ENCODE data around the gene PLEKHA1.

DNA sequence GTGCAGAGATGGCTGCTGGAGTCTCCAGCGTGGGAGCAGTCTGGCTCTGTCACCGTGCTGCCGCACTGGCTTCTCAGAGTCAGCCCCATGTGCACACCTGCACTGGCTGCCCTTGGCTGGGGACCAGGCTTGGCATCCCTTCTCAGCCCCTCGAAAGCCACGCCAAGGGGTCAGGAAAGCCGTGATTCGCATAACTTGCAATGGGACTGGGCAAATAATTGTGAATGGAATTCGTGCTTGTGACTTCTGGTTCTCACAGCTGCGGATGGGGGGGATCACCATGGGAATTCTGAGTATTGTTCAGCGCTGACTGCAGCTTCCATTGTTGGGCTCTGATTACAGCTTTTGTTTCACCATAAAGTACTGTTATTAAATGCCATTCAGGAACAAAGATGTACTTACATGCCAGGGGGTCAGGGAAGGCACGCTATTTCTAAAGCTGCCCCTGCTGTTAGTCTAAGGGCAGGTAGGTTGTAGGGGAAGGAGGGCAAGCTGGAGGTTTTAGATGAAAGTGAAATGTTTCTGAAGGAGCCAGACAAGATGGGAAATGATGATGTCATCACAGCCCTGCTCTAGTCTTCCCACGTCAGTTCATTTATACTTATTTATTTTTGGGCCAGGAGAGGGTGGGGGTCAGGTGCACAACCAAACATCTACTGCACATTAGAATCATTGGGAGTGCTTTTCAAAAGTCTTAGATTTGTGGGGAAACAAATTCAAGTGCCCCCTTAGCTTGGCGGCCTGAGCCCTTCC, 5.8 kb upstream of the PLEKHA1 start:
- no peak for TF ChIP-seq SUZ12 (IDR thresholded peaks at IDR 0.05)
- no peak for TF ChIP-seq FOXM1 (IDR thresholded peaks at IDR 0.05; ENCODE audit: borderline replicate concordance)
- no peak for TF ChIP-seq FOXA1 (IDR thresholded peaks at IDR 0.05)
- TF ChIP-seq ZNF384 (IDR thresholded peaks at IDR 0.05), result no peak
